GM12874 (cell line): ENCODE results near the gene ACAA2.

Source experiments
- CTCF ChIP-seq: IDR thresholded peaks from 2 replicates; pipeline ENCODE4 v1.5.1; 2011; ENCODE audit warnings: low read depth, mild to moderate bottlenecking, control low read depth, low read length, moderate library complexity; ENCODE audit not compliant: insufficient read depth

The ACAA2 gene

GRCh38 chr18:49778826-49779465 lies 34.4 kb downstream of the ACAA2 start:
- no peak for TF ChIP-seq CTCF

- TF ChIP-seq CTCF, result no peak
Observed at GRCh38 chr18:49769047-49769728, 44.1 kb downstream of the ACAA2 start.

- peak; percentile 39; the same call in 1 of the 2 replicates for TF ChIP-seq CTCF
Observed at GRCh38 chr18:49768051-49768391, 45.3 kb downstream of the ACAA2 start.

GRCh38 chr18:49767111-49768050 lies 46.0 kb downstream of the ACAA2 start:
- TF ChIP-seq CTCF, result no peak

- TF ChIP-seq CTCF, result no peak
Observed at GRCh38 chr18:49766646-49767045, 46.7 kb downstream of the ACAA2 start.

- TF ChIP-seq CTCF, result no peak
Observed at GRCh38 chr18:49764032-49764431, 49.3 kb downstream of the ACAA2 start.

GRCh38 chr18:49763590-49763989 lies 49.7 kb downstream of the ACAA2 start:
- TF ChIP-seq CTCF, result no peak
